HEK293 (cell line): ENCODE data around the gene STARD13.

Experiments
- CTCF ChIA-PET: fragments of 350-600 bp; formaldehyde crosslinking; extraction: SDS; loops from one replicate; lab custom pipeline; 2021; ENCODE audit warnings: antibody characterized with exemption; lab: Yijun Ruan, JAX
- POLR2A ChIA-PET: fragments of 300-600 bp; formaldehyde crosslinking; extraction: SDS; loops from one replicate; lab custom pipeline; 2020; ENCODE audit warnings: antibody characterized with exemption, inconsistent platforms; lab: Yijun Ruan, JAX
- H3K27ac ChIP-seq: fragments of 200-500 bp; sonication (Bioruptor generic); 2 replicates; pipeline ENCODE4 v1.5.1; 2014; ENCODE audit warnings: low read depth, low read length, control low read depth, inconsistent platforms; ENCODE audit errors: extremely low read depth
- H3K36me3 ChIP-seq, 2 experiments: fragments of 200-500 bp in 1 of 2; sonication (Bioruptor generic) in 1 of 2; 1 replicate in 1 of 2; 2 replicates in 1 of 2; pipeline ENCODE4 v1.5.1; 2014 to 2017; ENCODE audit warnings: inconsistent platforms in 2 of 2, low read length in 2 of 2; ENCODE audit not compliant: control insufficient read depth in 2 of 2, insufficient read depth in 1 of 2
- H3K4me1 ChIP-seq: fragments of 200-500 bp; sonication (Bioruptor generic); 2 replicates; pipeline ENCODE4 v1.5.1; 2014; ENCODE audit warnings: mild to moderate bottlenecking, low read length, inconsistent platforms; ENCODE audit not compliant: control insufficient read depth, insufficient read depth
- H3K4me3 ChIP-seq: 2 replicates; pipeline ENCODE4 v1.5.1; 2011; ENCODE audit warnings: low read depth, mild to moderate bottlenecking, control low read depth, low read length, moderate library complexity
- H3K9me3 ChIP-seq: fragments of 200-500 bp; sonication (Bioruptor generic); 2 replicates; pipeline ENCODE4 v1.5.1; 2014; ENCODE audit warnings: low read depth, low read length, inconsistent platforms; ENCODE audit not compliant: control insufficient read depth, insufficient read depth
- HOXD13 ChIP-seq: sonication (generic); formaldehyde crosslinking; IDR thresholded peaks from 2 replicates; pipeline ENCODE4 v1.8.0; 2022; ENCODE audit warnings: missing genetic modification reagents, borderline replicate concordance
- INSM2 ChIP-seq: fragments of 450-650 bp; formaldehyde crosslinking; IDR thresholded peaks from 2 replicates; pipeline ENCODE4 v1.5.1; 2016; ENCODE audit warnings: missing biosample characterization, missing genetic modification characterization
- REST ChIP-seq: fragments of 450-650 bp; formaldehyde crosslinking; IDR thresholded peaks from 2 replicates; pipeline ENCODE4 v1.5.1; 2016; ENCODE audit warnings: missing biosample characterization, missing genetic modification characterization
- TRIM28 ChIP-seq: IDR thresholded peaks from 2 replicates; pipeline ENCODE4 v1.6.1; 2011; ENCODE audit warnings: low read length, control low read depth, borderline replicate concordance
- ZBTB7A ChIP-seq: fragments of 450-650 bp; formaldehyde crosslinking; IDR thresholded peaks from 2 replicates; pipeline ENCODE4 v1.5.1; 2016; ENCODE audit warnings: low read depth, missing biosample characterization, missing genetic modification characterization
- ZFHX2 ChIP-seq: fragments of 450-650 bp; formaldehyde crosslinking; conservative IDR thresholded peaks from 2 replicates; pipeline ENCODE4 v1.5.1; 2016; ENCODE audit warnings: missing biosample characterization, missing genetic modification characterization
- ZNF132 ChIP-seq: fragments of 450-650 bp; formaldehyde crosslinking; IDR thresholded peaks from 2 replicates; pipeline ENCODE4 v1.5.1; 2017; ENCODE audit warnings: missing biosample characterization, missing genetic modification characterization, borderline replicate concordance
- ZNF140 ChIP-seq: fragments of 450-650 bp; formaldehyde crosslinking; IDR thresholded peaks from 2 replicates; pipeline ENCODE4 v1.5.1; 2016; ENCODE audit warnings: missing biosample characterization, missing genetic modification characterization
- ZNF211 ChIP-seq: fragments of 450-650 bp; formaldehyde crosslinking; IDR thresholded peaks from 2 replicates; pipeline ENCODE4 v1.5.1; 2016; ENCODE audit warnings: low read depth, missing biosample characterization, missing genetic modification characterization
- ZNF221 ChIP-seq: fragments of 450-650 bp; formaldehyde crosslinking; IDR thresholded peaks from 2 replicates; pipeline ENCODE4 v1.5.1; 2017; ENCODE audit warnings: missing biosample characterization, missing genetic modification characterization, borderline replicate concordance
- ZNF302 ChIP-seq: fragments of 450-650 bp; formaldehyde crosslinking; IDR thresholded peaks from 2 replicates; pipeline ENCODE4 v1.5.1; 2016; ENCODE audit warnings: missing biosample characterization, missing genetic modification characterization, low read depth
- ZNF366 ChIP-seq: fragments of 450-650 bp; formaldehyde crosslinking; conservative IDR thresholded peaks from 2 replicates; pipeline ENCODE4 v1.5.1; 2016; ENCODE audit warnings: missing biosample characterization, missing genetic modification characterization
- ZNF501 ChIP-seq: fragments of 450-650 bp; formaldehyde crosslinking; IDR thresholded peaks from 2 replicates; pipeline ENCODE4 v1.5.1; 2016; ENCODE audit warnings: missing biosample characterization, missing genetic modification characterization
- ZNF549 ChIP-seq: fragments of 450-650 bp; IDR thresholded peaks from 2 replicates; pipeline ENCODE4 v1.5.1; 2018; ENCODE audit warnings: missing biosample characterization, missing genetic modification characterization, mild to moderate bottlenecking, inconsistent platforms, moderate library complexity
- ZNF555 ChIP-seq: fragments of 450-650 bp; formaldehyde crosslinking; conservative IDR thresholded peaks from 2 replicates; pipeline ENCODE4 v1.5.1; 2017; ENCODE audit warnings: missing biosample characterization, mild to moderate bottlenecking, missing genetic modification characterization, inconsistent platforms
- ZNF654 ChIP-seq: fragments of 450-650 bp; formaldehyde crosslinking; IDR thresholded peaks from 2 replicates; pipeline ENCODE4 v1.5.1; 2016; ENCODE audit warnings: low read depth, missing biosample characterization, missing genetic modification characterization
- ZNF670 ChIP-seq: fragments of 450-650 bp; formaldehyde crosslinking; IDR thresholded peaks from 2 replicates; pipeline ENCODE4 v1.5.1; 2016; ENCODE audit warnings: missing biosample characterization, missing genetic modification characterization, low read depth
- ZNF701 ChIP-seq: fragments of 450-650 bp; formaldehyde crosslinking; IDR thresholded peaks from 2 replicates; pipeline ENCODE4 v1.5.1; 2016; ENCODE audit warnings: missing biosample characterization, missing genetic modification characterization
- ZNF830 ChIP-seq: fragments of 450-650 bp; IDR thresholded peaks from 2 replicates; pipeline ENCODE4 v1.5.0; 2018; ENCODE audit warnings: missing biosample characterization, missing genetic modification characterization, low read depth, mild to moderate bottlenecking, moderate library complexity
- ZSCAN16 ChIP-seq: fragments of 450-650 bp; formaldehyde crosslinking; IDR thresholded peaks from 2 replicates; pipeline ENCODE4 v1.5.1; 2016; ENCODE audit warnings: missing biosample characterization, missing genetic modification characterization
- ZXDB ChIP-seq: fragments of 450-650 bp; formaldehyde crosslinking; IDR thresholded peaks from 2 replicates; pipeline ENCODE4 v1.5.1; 2016; ENCODE audit warnings: missing biosample characterization, missing genetic modification characterization

Gene STARD13

GRCh38 chr13:33078263-33078662, 207.3 kb downstream of the STARD13 start:
- Histone ChIP-seq H3K4me1 (peaks cover 5% of the 10 kb centered on the region), H3K27ac (no peak overlapping the region), H3K4me3 (no peak overlapping the region), H3K9me3 (no peaks in the 10 kb centered on the region), H3K36me3 (no peaks in the 10 kb centered on the region)
- TF ChIP-seq TRIM28 = no peak
- TF ChIP-seq ZNF302 (tag by site-specific recombination) = no peak
- ChIA-PET POLR2A (no interaction called here), CTCF (interaction anchor here (0.6 kb wide), 1 partner anchor 409 kb away, joined by 3 read pairs; no protein-coding TSS in a partner anchor)

GRCh38 chr13:33076001-33076992, 209.3 kb downstream of the STARD13 start:
- Histone ChIP-seq H3K4me3 (no peak overlapping the region), H3K9me3 (no peaks in the 10 kb centered on the region), H3K36me3 (no peaks in the 10 kb centered on the region), H3K4me1 (peaks cover under 1% of the 10 kb centered on the region), H3K27ac (no peak overlapping the region)
- ChIA-PET POLR2A (no interaction called here), CTCF (no interaction called here)
- TF ChIP-seq ZNF701 (tag by site-specific recombination) (no peak), ZNF549 (tag by site-specific recombination) (no peak), ZFHX2 (tag by site-specific recombination) (no peak), ZNF670 (tag by site-specific recombination) (no peak), ZNF501 (tag by site-specific recombination) (no peak), ZNF555 (tag by site-specific recombination) (no peak), ZNF221 (tag by site-specific recombination) (no peak), INSM2 (tag by site-specific recombination) (no peak), REST (tag by site-specific recombination) (no peak), HOXD13 (CRISPR knock-in tag) (no peak), ZNF140 (tag by site-specific recombination) (no peak), ZBTB7A (tag by site-specific recombination) (no peak), ZNF830 (tag by site-specific recombination) (no peak), ZNF211 (tag by site-specific recombination) (no peak), ZNF366 (tag by site-specific recombination) (no peak), ZNF654 (tag by site-specific recombination) (no peak), ZNF132 (tag by site-specific recombination) (no peak), ZSCAN16 (tag by site-specific recombination) (no peak), ZNF302 (tag by site-specific recombination) (no peak), ZXDB (tag by site-specific recombination) (no peak)
